Keratinocyte (primary cell): ENCODE data around the gene SNPH. TPM values are rescaled to one million over a fixed set of nuclear protein-coding genes. Genes with fewer than 3 reads are reported as not detected.

ENCODE experiments used
- DNase-seq: peaks from one replicate; pipeline ENCODE4 v3.0.0-alpha.2; 2011; ENCODE audit warnings: low read depth, missing footprints, low spot score
- FAIRE-seq: peaks from 2 replicates; lab custom pipeline; 2011; peaks lifted over from hg19 to GRCh38; lab: Jason Lieb, UNC
- H2AFZ ChIP-seq: 2 replicates; pipeline ENCODE4 v1.6.0; 2012; ENCODE audit warnings: low read length, control low read depth, inconsistent platforms; ENCODE audit not compliant: control insufficient read depth
- H3K27ac ChIP-seq: 2 replicates; pipeline ENCODE4 v1.5.1; 2011; ENCODE audit warnings: low read length; ENCODE audit not compliant: control insufficient read depth, insufficient read depth
- H3K27me3 ChIP-seq: 3 replicates; pipeline ENCODE4 v1.6.0; 2011; ENCODE audit warnings: low read length; ENCODE audit not compliant: control insufficient read depth, insufficient read depth; ENCODE audit errors: extremely low read depth
- H3K36me3 ChIP-seq, 2 experiments: 2 replicates in 1 of 2; 3 replicates in 1 of 2; pipeline ENCODE4 v1.5.1; 2011; ENCODE audit warnings: low read length in 2 of 2, mild to moderate bottlenecking in 1 of 2; ENCODE audit not compliant: control insufficient read depth in 2 of 2, insufficient read depth in 2 of 2; ENCODE audit errors: extremely low read depth in 1 of 2
- H3K4me1 ChIP-seq: 3 replicates; pipeline ENCODE4 v1.5.1; 2011; ENCODE audit warnings: low read length; ENCODE audit not compliant: control insufficient read depth, insufficient read depth; ENCODE audit errors: extremely low read depth
- H3K4me2 ChIP-seq: 3 replicates; pipeline ENCODE4 v1.6.0; 2011; ENCODE audit warnings: low read depth, low read length; ENCODE audit not compliant: control insufficient read depth, insufficient read depth; ENCODE audit errors: extremely low read depth
- H3K4me3 ChIP-seq, 3 experiments: fragments of 200-600 bp in 1 of 3; sonication (generic) in 1 of 3; 2 replicates in 2 of 3; 3 replicates in 1 of 3; pipeline ENCODE4 v1.5.1; 2011 to 2016; ENCODE audit warnings: low read length in 3 of 3, mild to moderate bottlenecking in 3 of 3, control low read depth in 2 of 3, inconsistent platforms in 1 of 3, low read depth in 1 of 3, mixed read lengths in 1 of 3, mixed run types in 1 of 3, moderate library complexity in 1 of 3; ENCODE audit not compliant: control insufficient read depth in 2 of 3, insufficient read depth in 2 of 3; ENCODE audit errors: extremely low read depth in 1 of 3
- H3K79me2 ChIP-seq: 2 replicates; pipeline ENCODE4 v1.6.0; 2012; ENCODE audit warnings: low read length; ENCODE audit not compliant: control insufficient read depth, insufficient read depth
- H3K9ac ChIP-seq: 3 replicates; pipeline ENCODE4 v1.6.0; 2011; ENCODE audit warnings: low read length; ENCODE audit not compliant: control insufficient read depth, insufficient read depth; ENCODE audit errors: extremely low read depth
- H3K9me1 ChIP-seq: 3 replicates; pipeline ENCODE4 v1.6.0; 2011; ENCODE audit warnings: low read length; ENCODE audit not compliant: control insufficient read depth, insufficient read depth; ENCODE audit errors: extremely low read depth
- H3K9me3 ChIP-seq: 2 replicates; pipeline ENCODE4 v1.5.1; 2012; ENCODE audit warnings: low read depth, low read length; ENCODE audit not compliant: control insufficient read depth
- H4K20me1 ChIP-seq: 3 replicates; pipeline ENCODE4 v1.6.0; 2011; ENCODE audit warnings: low read length; ENCODE audit not compliant: control insufficient read depth, insufficient read depth; ENCODE audit errors: extremely low read depth
- CTCF ChIP-seq, 3 experiments: IDR thresholded peaks in 1 of 3; conservative IDR thresholded peaks in 1 of 3; optimal IDR thresholded peaks in 1 of 3; 2 replicates in 2 of 3; 3 replicates in 1 of 3; pipeline versions ENCODE3 to v1.5.1; 2011; ENCODE audit warnings: low read length in 3 of 3, mild to moderate bottlenecking in 3 of 3, moderate library complexity in 2 of 3, control low read depth in 1 of 3, inconsistent platforms in 1 of 3; ENCODE audit not compliant: insufficient read depth in 2 of 3; ENCODE audit errors: extremely low read depth in 1 of 3
- EZH2 ChIP-seq: IDR thresholded peaks from one replicate; pipeline ENCODE4 v1.6.1; 2012; ENCODE audit warnings: inconsistent platforms, mild to moderate bottlenecking, low read length, moderate library complexity
- dilution Hi-C: fragments of 300-500 bp; cut with MboI; formaldehyde crosslinking; loops from one replicate; pipeline ENCODE4 v1.7.0; 2020; ENCODE audit warnings: low sequenced_read_pairs; ENCODE audit not compliant: extremely low pct_ligation_motif_present
- polyA plus RNA-seq, 5 experiments: library from polyadenylated mRNA; depleted of rRNA in 3 of 5; stranded (reverse) in 3 of 5; stranded (forward) in 1 of 5; unstranded in 1 of 5; fragments of >200 nt; gene quantifications; 1 replicate in 1 of 5; 2 replicates in 3 of 5; 3 replicates in 1 of 5; pipeline versions ENCODE4 v1.2.1 to v1.2.3, GENCODE V29; 2011 to 2012; ENCODE audit warnings: missing spikeins in 2 of 5, low read depth in 1 of 5, low replicate concordance in 1 of 5

The SNPH gene
- polyA plus RNA-seq, 1 donor (not counting 4 experiments of a cell fraction or from before 2014, with no cell fraction given): 1.3 TPM

- DNase-seq: no peak
- Histone ChIP-seq H3K36me3 (no peaks in the 10 kb centered on the region), H3K27ac (no peak overlapping the region), H3K9me1 (no peaks in the 10 kb centered on the region), H2AFZ (no peak overlapping the region), H3K4me2 (no peak overlapping the region), H3K79me2 (no peaks in the 10 kb centered on the region), H3K9me3 (no peaks in the 10 kb centered on the region), H3K4me3 (no peak overlapping the region), H4K20me1 (no peaks in the 10 kb centered on the region), H3K9ac (no peak overlapping the region), H3K4me1 (no peaks in the 10 kb centered on the region), H3K27me3 (no peaks in the 10 kb centered on the region)
- TF ChIP-seq CTCF (optimal IDR thresholded peaks at IDR 0.05 in 1 of 3, IDR thresholded peaks at IDR 0.05 in 1 of 3, conservative IDR thresholded peaks at IDR 0.05 in 1 of 3; ENCODE audit: extremely low read depth in 1 of 3, insufficient read depth in 2 of 3, low read length in 3 of 3) (no peak), EZH2 (no peak)
- peak; percentile 66 for FAIRE-seq
- dilution Hi-C loops: no loop called here
These were observed 11.6 kb downstream of the SNPH start for GRCh38 chr20:1277529-1278322.

GRCh38 chr20:1278993-1279392 is 12.9 kb downstream of the SNPH start:
- no peak for DNase-seq
- no peak overlapping the region for H2AFZ ChIP-seq
- FAIRE-seq: no peak
- no peaks in the 10 kb centered on the region for H3K9me3 ChIP-seq
- no peak overlapping the region for H3K27ac ChIP-seq
- TF ChIP-seq CTCF (optimal IDR thresholded peaks at IDR 0.05 in 1 of 3, IDR thresholded peaks at IDR 0.05 in 1 of 3, conservative IDR thresholded peaks at IDR 0.05 in 1 of 3; ENCODE audit: extremely low read depth in 1 of 3, insufficient read depth in 2 of 3, low read length in 3 of 3) (no peak), EZH2 (no peak)
- no peak overlapping the region for H3K9ac ChIP-seq
- H4K20me1 ChIP-seq: no peaks in the 10 kb centered on the region
- H3K9me1 ChIP-seq: no peaks in the 10 kb centered on the region
- no peaks in the 10 kb centered on the region for H3K27me3 ChIP-seq
- dilution Hi-C loops: no loop called here
- no peak overlapping the region for H3K4me3 ChIP-seq
- no peaks in the 10 kb centered on the region for H3K36me3 ChIP-seq
- no peak overlapping the region for H3K4me2 ChIP-seq
- no peaks in the 10 kb centered on the region for H3K79me2 ChIP-seq
- no peaks in the 10 kb centered on the region for H3K4me1 ChIP-seq
